Left lung (tissue), 10 donors: ENCODE data around the gene ZGRF1. TPM values are rescaled to one million over a fixed set of nuclear protein-coding genes. Genes with fewer than 3 reads are reported as not detected.
A peak's percentile ranks its signal among the peaks of the same experiment; 100 is the strongest.
"Not testable (repeated sequence)": the region's sequence is repeated elsewhere in the genome, so short reads cannot be mapped to it uniquely, and the experiment has no call there.

ENCODE experiments used
- ATAC-seq: fragments of 200-7000 bp; cut with Tn5 transposase; one replicate; pipeline ENCODE4 v1.9.1; 2020; ENCODE audit warnings: moderate library complexity
- DNase-seq, 4 donors: peaks; one replicate each; pipeline ENCODE4 v3.0.0-alpha.2; 2013 to 2020
- H3K27ac ChIP-seq, 2 donors: fragments of 200-600 bp; sonication (generic) in 1 of 2; one replicate each; pipeline versions ENCODE4 v1.5.0 to v1.8.0; 2020 to 2021
- H3K27me3 ChIP-seq, 2 donors: fragments of 200-600 bp; sonication (generic) in 1 of 2; one replicate each; pipeline versions ENCODE4 v1.5.0 to v1.8.0; 2020 to 2021
- H3K36me3 ChIP-seq, 2 donors: fragments of 200-600 bp; sonication (generic) in 1 of 2; one replicate each; pipeline versions ENCODE4 v1.5.0 to v1.8.0; 2020 to 2021
- H3K4me1 ChIP-seq, 2 donors: fragments of 200-600 bp; one replicate each; pipeline ENCODE4 v1.8.0; 2021
- H3K4me3 ChIP-seq, 2 donors: fragments of 200-600 bp; sonication (generic) in 1 of 2; one replicate each; pipeline versions ENCODE4 v1.5.0 to v1.8.0; 2020 to 2021; ENCODE audit warnings: mild to moderate bottlenecking in 1 of 2
- H3K9me3 ChIP-seq, 2 donors: fragments of 200-600 bp; sonication (generic) in 1 of 2; one replicate each; pipeline versions ENCODE4 v1.5.0 to v1.8.0; 2020 to 2021
- intact Hi-C, 2 donors: fragments of 100-400 bp; cut with DNase I; formaldehyde crosslinking; loops; one replicate each; pipeline versions ENCODE4 v1.11.2 to v1.14.2; 2022
- polyA plus RNA-seq, 6 donors: library from polyadenylated mRNA; unstranded; fragments of 120-200 nt; gene quantifications; one replicate each; pipeline ENCODE4 v1.2.1, GENCODE V29; 2013; ENCODE audit not compliant: insufficient read length in 6 of 6
- total RNA-seq, 2 donors: library from RNA; stranded (reverse); fragmentation: NEBNext Ultra II Directional; extraction: Animal tissue kit (Norgen Biotek cat#: 25700); gene quantifications; one replicate each; pipeline ENCODE4 v1.2.1, GENCODE V29; 2021
- TF ChIP-seq, protein P1 (sequence below), 2 donors: fragments of 200-600 bp; sonication (generic) in 1 of 2; IDR thresholded peaks; one replicate each; pipeline versions ENCODE4 v1.5.0 to v1.8.0; 2021; ENCODE audit warnings: antibody characterized with exemption in 2 of 2
- donor health status: DM: no; HTN: yes; CAD: no.
- donor health status: DM: no; HTN: no; CAD: no.

The ZGRF1 gene
- total and polyA plus RNA-seq, 8 donors, result 5.9 to 31.8 (median 18.6) TPM

DNA sequence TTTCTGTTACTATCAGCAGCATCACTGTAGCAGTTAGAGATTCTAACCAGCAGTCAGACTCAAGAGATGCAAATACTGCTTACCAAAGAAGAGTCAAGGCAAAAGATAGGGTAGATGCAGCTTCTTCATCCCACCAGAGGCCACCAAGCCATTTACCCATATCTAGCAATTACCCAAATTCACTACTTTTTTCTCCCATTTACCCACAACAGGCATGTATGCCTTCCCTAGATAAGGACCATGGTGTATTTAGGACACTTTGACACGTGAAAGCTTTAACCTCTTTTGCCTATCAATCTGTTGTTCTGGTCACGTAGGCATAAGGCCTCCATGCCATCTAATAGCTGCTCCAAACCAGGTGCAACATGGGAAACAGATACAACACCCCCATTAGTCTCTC lies 5.8 kb upstream of the ZGRF1 start:
- no peaks in the 10 kb centered on the region for H3K27me3 ChIP-seq
- DNase-seq (no peak), ATAC-seq (no peak)
- peaks cover 0 to 38% of the 10 kb centered on the region in 2 donors for H3K36me3 ChIP-seq
- no peak overlapping the region for H3K27ac ChIP-seq
- TF ChIP-seq, protein P1, sequence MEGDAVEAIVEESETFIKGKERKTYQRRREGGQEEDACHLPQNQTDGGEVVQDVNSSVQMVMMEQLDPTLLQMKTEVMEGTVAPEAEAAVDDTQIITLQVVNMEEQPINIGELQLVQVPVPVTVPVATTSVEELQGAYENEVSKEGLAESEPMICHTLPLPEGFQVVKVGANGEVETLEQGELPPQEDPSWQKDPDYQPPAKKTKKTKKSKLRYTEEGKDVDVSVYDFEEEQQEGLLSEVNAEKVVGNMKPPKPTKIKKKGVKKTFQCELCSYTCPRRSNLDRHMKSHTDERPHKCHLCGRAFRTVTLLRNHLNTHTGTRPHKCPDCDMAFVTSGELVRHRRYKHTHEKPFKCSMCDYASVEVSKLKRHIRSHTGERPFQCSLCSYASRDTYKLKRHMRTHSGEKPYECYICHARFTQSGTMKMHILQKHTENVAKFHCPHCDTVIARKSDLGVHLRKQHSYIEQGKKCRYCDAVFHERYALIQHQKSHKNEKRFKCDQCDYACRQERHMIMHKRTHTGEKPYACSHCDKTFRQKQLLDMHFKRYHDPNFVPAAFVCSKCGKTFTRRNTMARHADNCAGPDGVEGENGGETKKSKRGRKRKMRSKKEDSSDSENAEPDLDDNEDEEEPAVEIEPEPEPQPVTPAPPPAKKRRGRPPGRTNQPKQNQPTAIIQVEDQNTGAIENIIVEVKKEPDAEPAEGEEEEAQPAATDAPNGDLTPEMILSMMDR (IDR thresholded peaks at IDR 0.05), result no peak
- H3K9me3 ChIP-seq, result no peaks in the 10 kb centered on the region
- intact Hi-C loops, result no loop called here
- no peak overlapping the region for H3K4me3 ChIP-seq
- peaks cover 0 to 22% of the 10 kb centered on the region in 2 donors for H3K4me1 ChIP-seq

DNA sequence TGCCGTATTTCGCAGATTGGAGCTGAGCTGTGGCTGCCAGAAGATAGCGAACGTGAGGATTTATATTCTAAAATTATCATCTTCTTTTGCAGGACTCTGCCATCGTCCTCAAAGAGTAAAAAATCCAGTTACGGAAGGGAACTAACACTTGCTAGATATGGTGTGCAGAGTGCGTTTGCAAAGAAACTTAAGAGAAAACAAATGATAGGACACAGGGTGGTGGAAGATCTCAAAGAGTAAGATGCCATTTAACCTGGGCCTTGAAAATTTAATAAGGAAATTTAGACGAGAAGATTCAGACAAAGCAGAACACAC lies 800 bp upstream of the ZGRF1 start:
- peak overlapping the region; percentile 90 to 96 for H3K27ac ChIP-seq
- H3K4me1 ChIP-seq, result peaks cover 0 to 20% of the 10 kb centered on the region in 2 donors
- H3K9me3 ChIP-seq, result no peaks in the 10 kb centered on the region
- H3K4me3 ChIP-seq, result peak overlapping the region; percentile 59 to 63
- ATAC-seq (peak; percentile 1), DNase-seq (no peak)
- H3K27me3 ChIP-seq, result no peaks in the 10 kb centered on the region
- peaks cover 0 to 9% of the 10 kb centered on the region in 2 donors for H3K36me3 ChIP-seq
- intact Hi-C loops, result loop anchor here in 1 of 2 donors (10.0 kb wide), 1 partner anchor 127 kb away; no protein-coding TSS in a partner anchor
- TF ChIP-seq, protein P1 (IDR thresholded peaks at IDR 0.05), result no peak

DNA sequence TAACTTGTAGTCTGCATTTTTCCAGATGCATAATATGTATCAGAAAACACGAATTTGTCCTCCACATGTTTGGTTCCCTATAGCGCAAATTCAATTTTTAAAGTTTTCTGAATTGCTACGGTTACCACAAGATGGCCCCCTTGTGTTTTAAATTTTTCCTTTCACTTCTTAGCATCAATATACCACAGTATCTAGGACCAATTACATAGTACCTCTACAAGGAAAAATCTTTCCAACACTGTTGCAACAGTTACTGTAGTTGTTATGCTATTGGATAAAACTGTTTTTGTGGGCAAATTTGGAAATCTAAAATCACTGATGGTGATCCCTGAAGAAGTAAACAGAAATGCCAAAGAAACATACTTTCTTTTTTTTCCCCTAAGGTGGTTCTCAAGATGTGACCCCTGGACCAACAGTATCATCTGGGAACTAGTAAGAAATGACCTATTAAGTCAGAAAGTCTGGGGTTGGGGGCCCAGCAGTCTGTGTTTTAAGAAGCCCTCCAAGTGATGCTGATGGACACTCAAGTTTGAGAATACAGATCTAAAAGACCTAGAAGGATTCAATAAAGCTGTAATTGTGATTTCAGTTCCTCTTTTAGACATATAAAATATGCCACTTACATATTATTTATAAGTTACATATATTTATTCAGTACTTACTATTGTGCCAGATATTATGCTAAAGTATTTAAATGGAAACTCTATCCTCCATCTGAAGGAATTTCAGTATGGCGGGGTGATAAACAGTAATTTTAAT lies 3.1 kb downstream of the ZGRF1 start:
- Histone ChIP-seq H3K9me3 (no peaks in the 10 kb centered on the region), H3K4me3 (no peak overlapping the region), H3K4me1 (peaks cover 0 to 17% of the 10 kb centered on the region in 2 donors), H3K27ac (no peak overlapping the region), H3K27me3 (no peaks in the 10 kb centered on the region), H3K36me3 (peaks cover 0 to 24% of the 10 kb centered on the region in 2 donors)
- TF ChIP-seq, protein P1 (IDR thresholded peaks at IDR 0.05), result peak in 1 of 2 donors; percentile 21
- DNase-seq, result peak in 2 of 4 donors; percentile 14 to 33
- intact Hi-C loops, result loop anchor here in 1 of 2 donors (10.0 kb wide), 1 partner anchor 131 kb away; no protein-coding TSS in a partner anchor
- ATAC-seq, result no peak

- H3K27ac ChIP-seq, result no peak overlapping the region
- H3K9me3 ChIP-seq, result no peaks in the 10 kb centered on the region
- no peaks in the 10 kb centered on the region for H3K4me1 ChIP-seq
- intact Hi-C loops, result no loop called here
- no peak for DNase-seq
- no peak overlapping the region for H3K4me3 ChIP-seq
- peaks cover 0 to 23% of the 10 kb centered on the region in 2 donors for H3K36me3 ChIP-seq
- no peaks in the 10 kb centered on the region for H3K27me3 ChIP-seq
- TF ChIP-seq, protein P1 (IDR thresholded peaks at IDR 0.05), result no peak
- no peak for ATAC-seq
Observed at GRCh38 chr4:112626228-112626627, 10.5 kb downstream of the ZGRF1 start.

DNA sequence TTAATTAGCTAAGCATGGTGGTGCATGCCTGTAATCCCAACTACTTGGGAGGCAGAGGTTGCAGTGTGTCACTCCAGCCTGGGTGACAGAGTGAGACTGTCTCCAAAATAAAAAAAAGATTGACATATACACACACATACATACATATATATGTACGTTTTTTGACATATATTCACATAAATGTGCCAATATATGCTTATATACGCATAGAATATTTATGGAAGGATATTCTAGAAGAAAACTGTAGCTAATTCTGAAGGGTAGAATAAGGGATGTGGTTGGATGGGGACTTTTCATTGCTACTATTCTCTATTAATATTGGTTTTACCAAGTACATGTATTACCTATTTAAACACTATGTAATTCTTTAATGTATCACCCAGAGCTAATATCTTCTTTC lies 19.7 kb downstream of the ZGRF1 start:
- ATAC-seq, result no peak

DNA sequence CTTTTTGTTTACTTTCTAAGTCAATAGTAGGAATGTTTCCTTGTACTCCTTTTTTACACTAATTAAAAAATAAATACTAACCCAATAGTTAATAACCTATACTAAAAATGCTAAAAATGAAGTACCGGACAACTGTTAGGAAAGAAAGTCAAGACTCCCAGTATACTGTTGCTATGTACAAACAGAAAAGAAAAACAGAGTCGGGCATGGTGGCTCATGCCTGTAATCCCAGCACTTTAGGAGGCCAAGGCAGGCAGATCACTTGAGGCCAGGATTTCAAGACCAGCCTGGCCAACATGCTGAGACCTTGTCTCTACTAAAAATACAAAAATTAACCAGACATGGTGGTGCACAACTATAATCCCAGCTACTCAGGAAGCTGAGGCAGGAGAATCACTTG lies 23.9 kb downstream of the ZGRF1 start:
- H3K27me3 ChIP-seq, H3K27ac ChIP-seq, ATAC-seq, DNase-seq, H3K4me3 ChIP-seq, intact Hi-C loops, H3K4me1 ChIP-seq, H3K9me3 ChIP-seq: not testable (repeated sequence)
- H3K36me3 ChIP-seq, result peaks cover 0 to 33% of the 10 kb centered on the region in 2 donors

More for the DNA sequence above, 19.7 kb downstream of the ZGRF1 start:
- intact Hi-C loops, result no loop called here
- Histone ChIP-seq H3K27me3 (no peaks in the 10 kb centered on the region), H3K9me3 (no peaks in the 10 kb centered on the region), H3K4me1 (no peaks in the 10 kb centered on the region), H3K27ac (no peak overlapping the region), H3K36me3 (peaks cover 0 to 15% of the 10 kb centered on the region in 2 donors), H3K4me3 (no peak overlapping the region)
- TF ChIP-seq, protein P1 (IDR thresholded peaks at IDR 0.05), result no peak
- no peak for DNase-seq
